Naive thymus-derived CD4-positive, alpha-beta T cell (primary cell): ENCODE measurements around the gene RNF146. TPM values are rescaled to one million over a fixed set of nuclear protein-coding genes. Genes with fewer than 3 reads are reported as not detected.

Experiments
- ATAC-seq: fragments of 150-1000 bp; cut with Tn5 transposase; 2 replicates; pipeline ENCODE4 v1.10.0; 2021; ENCODE audit warnings: mild to moderate bottlenecking, moderate library complexity
- CTCF ChIA-PET: fragments of 350-600 bp; sonication (Branson Sonifier 250); formaldehyde crosslinking; loops from one replicate; lab custom pipeline; 2021; ENCODE audit warnings: antibody characterized with exemption; lab: Charles Lee
- POLR2A ChIA-PET: fragments of 350-600 bp; sonication (Branson Sonifier 250); formaldehyde crosslinking; loops from one replicate; lab custom pipeline; 2021; ENCODE audit warnings: antibody characterized with exemption, inconsistent platforms; lab: Charles Lee
- DNase-seq, 9 donors: peaks; one replicate each; pipeline versions ENCODE4 v3.0.0 to v3.0.0-alpha.2; 2020 to 2022; ENCODE audit warnings: mixed read lengths in 1 of 9
- H3K27ac ChIP-seq: one replicate; pipeline ENCODE4 v1.7.0; 2013; ENCODE audit warnings: mild to moderate bottlenecking, low read depth, low read length, moderate library complexity
- H3K27me3 ChIP-seq, 2 donors: one replicate each; pipeline ENCODE4 v1.7.0; 2013; ENCODE audit warnings: low read length in 2 of 2, mild to moderate bottlenecking in 2 of 2, moderate library complexity in 2 of 2; ENCODE audit not compliant: control insufficient read depth in 2 of 2, insufficient read depth in 2 of 2
- H3K36me3 ChIP-seq, 3 experiments: 1 replicate in 2 of 3; 2 replicates in 1 of 3; pipeline ENCODE4 v1.7.0; 2013; ENCODE audit warnings: low read length in 3 of 3, mild to moderate bottlenecking in 3 of 3, moderate library complexity in 1 of 3; ENCODE audit not compliant: insufficient read depth in 3 of 3, control insufficient read depth in 2 of 3
- H3K4me1 ChIP-seq, 2 donors: one replicate each; pipeline ENCODE4 v1.7.0; 2013; ENCODE audit warnings: low read length in 2 of 2, mild to moderate bottlenecking in 2 of 2, moderate library complexity in 1 of 2; ENCODE audit not compliant: control insufficient read depth in 2 of 2, insufficient read depth in 2 of 2
- H3K4me3 ChIP-seq: 2 replicates; pipeline ENCODE4 v1.7.0; 2013; ENCODE audit warnings: mild to moderate bottlenecking, low read length
- H3K9me3 ChIP-seq, 3 experiments: 1 replicate in 2 of 3; 2 replicates in 1 of 3; pipeline ENCODE4 v1.7.0; 2013; ENCODE audit warnings: low read length in 3 of 3; ENCODE audit not compliant: control insufficient read depth in 2 of 3
- H3K27ac Mint-ChIP-seq, 9 donors: one replicate each; pipeline ENCODE4 v1.8.0; 2020 to 2022; ENCODE audit warnings: mixed read lengths in 9 of 9, mild to moderate bottlenecking in 8 of 9, moderate library complexity in 5 of 9, inconsistent platforms in 2 of 9
- H3K27me3 Mint-ChIP-seq, 5 donors: one replicate each; pipeline ENCODE4 v1.8.0; 2021 to 2022; ENCODE audit warnings: mixed read lengths in 5 of 5, mild to moderate bottlenecking in 1 of 5
- H3K36me3 Mint-ChIP-seq, 5 donors: one replicate each; pipeline ENCODE4 v1.8.0; 2020 to 2022; ENCODE audit warnings: mixed read lengths in 5 of 5, mild to moderate bottlenecking in 3 of 5, inconsistent platforms in 1 of 5
- H3K4me1 Mint-ChIP-seq, 7 donors: one replicate each; pipeline ENCODE4 v1.8.0; 2020 to 2022; ENCODE audit warnings: mixed read lengths in 7 of 7, mild to moderate bottlenecking in 3 of 7, inconsistent platforms in 1 of 7
- H3K4me3 Mint-ChIP-seq, 10 donors: one replicate each; pipeline ENCODE4 v1.8.0; 2020 to 2022; ENCODE audit warnings: mild to moderate bottlenecking in 10 of 10, mixed read lengths in 10 of 10, moderate library complexity in 6 of 10, inconsistent platforms in 2 of 10
- H3K9me3 Mint-ChIP-seq, 11 donors: one replicate each; pipeline ENCODE4 v1.8.0; 2020 to 2022; ENCODE audit warnings: mixed read lengths in 11 of 11, mild to moderate bottlenecking in 4 of 11, inconsistent platforms in 1 of 11, moderate library complexity in 1 of 11
- intact Hi-C, 2 donors: fragments of 100-400 bp; cut with micrococcal nuclease; formaldehyde crosslinking; loops; one replicate each; pipeline ENCODE4 v1.15.1; 2023
- polyA plus RNA-seq, 2 donors: library from polyadenylated mRNA; unstranded; fragments of 300-500 nt; fragmentation: Illumina TruSeq; gene quantifications; one replicate each; pipeline ENCODE4 v1.2.3, GENCODE V29; 2021
- total RNA-seq, 6 experiments: library from RNA in 5 of 6; stranded (reverse) in 5 of 6; gene quantifications; 1 replicate in 5 of 6; 2 replicates in 1 of 6; pipeline ENCODE4 v1.2.3 and lab custom pipeline; 2021 to 2026

RNF146 gene
- total and polyA plus RNA-seq, 7 experiments from 2014 or later: 8.1 to 38.1 (median 20.2) TPM

DNA sequence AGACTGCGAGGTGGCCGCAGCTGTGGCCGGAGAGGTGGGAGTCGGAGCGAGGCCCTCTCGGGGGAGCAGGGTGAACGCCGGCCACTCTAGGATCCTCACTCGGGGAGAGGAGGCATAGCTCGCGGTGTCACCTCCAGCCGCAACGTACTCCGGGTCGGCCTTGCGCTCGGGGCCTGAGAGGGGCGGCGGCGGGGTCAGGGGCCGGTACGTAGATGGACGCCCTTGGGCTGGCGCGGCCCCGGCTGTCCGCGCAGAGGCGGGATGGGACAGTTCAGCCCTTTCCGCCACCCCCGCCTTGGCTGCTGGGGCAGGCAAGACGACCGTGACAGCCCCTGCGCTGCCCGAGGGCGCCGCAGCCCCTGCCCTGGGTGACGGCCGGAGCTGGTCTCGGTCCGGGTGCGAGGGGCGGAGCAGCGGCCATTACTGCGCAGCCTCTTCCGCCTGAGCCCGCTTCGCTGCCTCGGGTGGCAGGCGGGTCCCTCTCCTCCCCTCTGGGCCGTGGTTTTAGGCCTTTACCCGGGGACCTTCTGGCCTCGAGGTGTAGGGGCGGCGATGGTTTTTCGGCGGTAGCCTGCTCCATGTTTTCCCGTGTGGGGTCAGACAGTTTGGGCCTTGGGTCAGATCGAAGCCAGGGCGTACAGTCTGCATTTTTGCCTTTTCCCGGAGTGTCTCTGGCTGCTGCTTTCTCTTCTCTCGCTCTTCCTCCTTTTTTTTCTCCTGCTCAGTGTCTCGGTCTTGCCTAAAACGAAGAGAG is 405 bp downstream of the RNF146 start:
- H3K27me3 ChIP-seq: no peaks in the 10 kb centered on the region
- intact Hi-C loops: loop anchor here (1.0 to 10.0 kb wide), 18 partner anchors 9 to 1965 kb away; partner anchors contain the start of genes ECHDC1 (in 2 of the 2), TRMT11 (in 2 of the 2), CENPW (in 1 of the 2) and HDDC2 (in 1 of the 2)
- H3K4me1 ChIP-seq: peaks cover 12 to 15% of the 10 kb centered on the region in 2 donors
- H3K27ac Mint-ChIP-seq: peak overlapping the region; percentile 91 to 100 (median 97)
- POLR2A ChIA-PET: interaction anchor here (0.5 to 1.5 kb wide), 11 partner anchors 9 to 1479 kb away, joined by 3 to 5 read pairs (median 3); no protein-coding TSS in a partner anchor
- H3K4me3 ChIP-seq: peak overlapping the region; percentile 96
- peaks cover 0 to 1% (median 0%) of the 10 kb centered on the region in 11 donors for H3K9me3 Mint-ChIP-seq
- peak overlapping the region; percentile 95 for H3K27ac ChIP-seq
- CTCF ChIA-PET: interaction anchor here (0.7 to 1.8 kb wide), 10 partner anchors 9 to 76 kb away, joined by 3 to 8 read pairs (median 4); no protein-coding TSS in a partner anchor
- H3K36me3 Mint-ChIP-seq: peaks cover 0 to 8% (median 7%) of the 10 kb centered on the region in 5 donors
- peaks cover 0 to 7% (median 0%) of the 10 kb centered on the region in 3 experiments for H3K36me3 ChIP-seq
- DNase-seq: peak in 8 of 9 donors; percentile 31 to 70 (median 46)
- peaks cover 30 to 57% (median 46%) of the 10 kb centered on the region in 7 donors for H3K4me1 Mint-ChIP-seq
- ATAC-seq: peak; percentile 70
- H3K27me3 Mint-ChIP-seq: peaks cover 0 to 18% (median 0%) of the 10 kb centered on the region in 5 donors
- H3K9me3 ChIP-seq: no peaks in the 10 kb centered on the region
- H3K4me3 Mint-ChIP-seq: peak overlapping the region; percentile 92 to 100 (median 96)

DNA sequence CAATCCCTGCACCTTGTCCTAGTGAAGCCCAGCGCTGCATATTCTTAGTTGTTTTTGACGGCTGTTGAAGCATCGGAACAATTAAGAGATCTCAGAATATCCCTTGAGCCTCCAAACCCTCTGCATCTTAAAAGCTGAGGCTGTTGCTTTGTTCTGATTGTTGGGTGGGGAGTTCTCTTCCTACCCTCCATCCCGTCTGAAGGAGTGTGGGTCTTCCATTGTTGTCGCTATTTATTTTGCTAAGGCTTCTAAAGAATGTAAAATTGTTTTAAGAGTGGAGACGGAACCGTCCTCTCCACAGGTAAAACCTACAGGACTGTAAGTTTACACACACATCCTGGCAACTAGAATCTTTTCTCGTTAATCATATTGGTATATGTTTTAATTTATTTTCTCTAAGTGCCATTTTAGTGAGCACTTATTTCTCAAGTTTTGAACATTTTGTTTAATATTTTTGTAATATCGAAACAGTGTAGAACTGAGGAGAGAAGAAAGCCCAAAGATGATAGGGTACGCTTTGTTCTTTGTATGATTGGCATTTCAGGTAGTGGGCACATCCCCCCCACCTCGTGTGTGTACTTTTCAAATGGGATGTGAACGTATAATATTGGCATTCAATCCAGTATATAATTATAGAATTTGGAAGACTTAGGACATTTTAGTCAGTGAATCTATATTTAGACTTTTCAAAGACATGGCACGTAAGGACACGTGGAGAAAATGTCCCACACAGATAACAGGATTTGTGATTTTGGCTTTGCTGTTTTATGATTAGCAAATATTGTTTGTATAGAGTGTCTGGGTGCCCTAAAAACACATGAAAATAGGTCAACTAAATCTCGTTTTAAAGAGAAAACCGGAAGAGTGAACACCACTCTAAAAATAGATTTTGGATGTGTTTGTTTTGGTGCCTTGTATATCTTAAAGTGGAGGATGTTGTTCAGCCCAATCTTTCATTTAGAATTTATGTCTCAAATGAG is 1.3 kb downstream of the RNF146 start:
- CTCF ChIA-PET: interaction anchor here (0.7 to 1.2 kb wide), 2 partner anchors 11 to 12 kb away, joined by 3 read pairs; no protein-coding TSS in a partner anchor
- no peaks in the 10 kb centered on the region for H3K27me3 ChIP-seq
- Mint-ChIP-seq H3K27ac (peak overlapping the region; percentile 91 to 100 (median 96)), H3K4me1 (peaks cover 32 to 65% (median 53%) of the 10 kb centered on the region in 7 donors), H3K4me3 (peak overlapping the region; percentile 92 to 100 (median 96)), H3K9me3 (peaks cover 0 to 1% (median 0%) of the 10 kb centered on the region in 11 donors), H3K36me3 (peaks cover 0 to 12% (median 7%) of the 10 kb centered on the region in 5 donors), H3K27me3 (peaks cover 0 to 14% (median 0%) of the 10 kb centered on the region in 5 donors)
- DNase-seq (peak in 1 of 9 donors; percentile 6), ATAC-seq (no peak)
- POLR2A ChIA-PET: interaction anchor here (1.4 kb wide), 1 partner anchor 76 kb away, joined by 4 read pairs; no protein-coding TSS in a partner anchor
- H3K4me1 ChIP-seq: peaks cover 12 to 15% of the 10 kb centered on the region in 2 donors
- H3K4me3 ChIP-seq: peak overlapping the region; percentile 96
- intact Hi-C loops: loop anchor here (1.0 to 10.0 kb wide), 13 partner anchors 8 to 1966 kb away; partner anchors contain the start of genes TRMT11 (in 2 of the 2), ECHDC1 (in 1 of the 2), HDDC2 (in 1 of the 2) and HEY2 (in 1 of the 2)
- no peaks in the 10 kb centered on the region for H3K9me3 ChIP-seq
- peak overlapping the region; percentile 95 for H3K27ac ChIP-seq
- H3K36me3 ChIP-seq: peaks cover 0 to 7% (median 0%) of the 10 kb centered on the region in 3 experiments

DNA sequence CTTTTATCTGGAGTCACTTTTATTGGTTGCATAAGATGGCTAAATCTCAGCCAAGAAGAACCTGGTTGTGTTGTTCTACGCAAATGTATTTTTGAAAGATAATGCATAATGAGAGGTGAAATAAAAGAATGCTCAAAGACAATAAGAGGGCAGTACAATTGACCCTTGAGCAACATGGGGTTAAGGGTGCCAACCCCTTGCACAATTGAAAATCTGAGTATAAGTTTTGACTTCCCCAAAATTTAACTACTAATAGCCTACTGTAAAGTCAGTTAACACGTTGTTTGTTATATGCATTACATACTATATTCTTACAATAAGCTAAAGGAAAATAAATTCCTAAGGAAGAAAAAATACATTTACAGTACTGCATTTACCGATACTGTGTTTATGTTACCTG is 5.9 kb downstream of the RNF146 start:
- Histone ChIP-seq H3K27ac (no peak overlapping the region), H3K4me1 (peaks cover 12 to 15% of the 10 kb centered on the region in 2 donors), H3K36me3 (no peaks in the 10 kb centered on the region), H3K27me3 (no peaks in the 10 kb centered on the region), H3K9me3 (no peaks in the 10 kb centered on the region), H3K4me3 (no peak overlapping the region)
- Mint-ChIP-seq H3K27me3 (no peaks in the 10 kb centered on the region), H3K9me3 (no peaks in the 10 kb centered on the region), H3K4me3 (no peak overlapping the region), H3K27ac (no peak overlapping the region), H3K4me1 (peaks cover 23 to 66% (median 59%) of the 10 kb centered on the region in 7 donors), H3K36me3 (peaks cover 0 to 13% (median 3%) of the 10 kb centered on the region in 5 donors)
- ChIA-PET CTCF (no interaction called here), POLR2A (no interaction called here)
- no peak for DNase-seq
- intact Hi-C loops: loop anchor here in 1 of 2 donors (1.0 kb wide), 1 partner anchor 8 kb away; no protein-coding TSS in a partner anchor
- ATAC-seq: peak; percentile 40

DNA sequence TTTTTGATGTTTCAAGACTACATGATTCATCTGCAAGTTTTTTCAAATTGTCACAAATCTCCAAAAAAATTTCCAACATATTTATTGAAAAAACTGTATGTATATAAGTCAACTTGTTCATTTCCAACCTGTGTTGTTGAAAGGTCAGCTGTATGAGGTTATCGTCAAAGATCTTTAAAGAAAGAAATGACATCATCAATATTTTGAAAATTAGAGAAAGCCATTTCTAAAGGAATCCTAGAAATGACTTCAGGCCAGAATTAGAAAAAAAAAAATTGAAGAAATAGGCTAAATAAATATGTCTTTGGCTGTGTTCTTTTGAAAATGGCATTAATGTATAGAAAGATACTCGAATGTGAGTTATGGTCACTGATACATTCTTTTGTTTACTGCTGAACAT is 6.8 kb downstream of the RNF146 start:
- Mint-ChIP-seq H3K36me3 (peaks cover 0 to 12% (median 3%) of the 10 kb centered on the region in 5 donors), H3K27me3 (no peaks in the 10 kb centered on the region)

DNA sequence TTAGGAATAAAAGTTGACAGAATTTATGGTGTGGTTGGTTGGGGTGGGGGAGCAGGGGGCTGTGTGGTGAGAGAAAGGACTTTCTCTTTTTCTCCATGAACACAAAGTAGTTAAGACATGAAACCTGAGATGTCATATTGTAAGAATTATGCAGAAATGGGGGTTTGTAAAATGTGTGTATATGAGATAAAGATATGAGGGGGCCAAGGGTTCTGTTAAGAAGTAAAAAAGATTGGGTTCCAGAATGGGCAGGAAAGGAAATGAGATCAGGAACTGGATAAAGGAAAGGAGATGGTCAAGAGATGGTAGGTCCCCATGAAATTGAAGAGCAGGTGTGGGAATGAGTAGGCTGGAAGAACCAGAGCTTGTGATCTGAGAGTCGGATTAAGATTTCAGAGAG is 9.7 kb downstream of the RNF146 start:
- POLR2A ChIA-PET: interaction anchor here (1.3 to 1.6 kb wide), 2 partner anchors 10 to 13 kb away, joined by 3 to 5 read pairs; partner anchors contain the start of gene RNF146
- Histone ChIP-seq H3K27ac (no peak overlapping the region), H3K36me3 (no peaks in the 10 kb centered on the region), H3K27me3 (no peaks in the 10 kb centered on the region), H3K4me3 (no peak overlapping the region), H3K4me1 (no peaks in the 10 kb centered on the region), H3K9me3 (no peaks in the 10 kb centered on the region)
- H3K4me3 Mint-ChIP-seq: no peak overlapping the region
- DNase-seq (no peak), ATAC-seq (no peak)
- peaks cover 0 to 41% (median 35%) of the 10 kb centered on the region in 7 donors for H3K4me1 Mint-ChIP-seq
- peaks cover 0 to 10% (median 2%) of the 10 kb centered on the region in 5 donors for H3K36me3 Mint-ChIP-seq
- no peak overlapping the region for H3K27ac Mint-ChIP-seq
- no peaks in the 10 kb centered on the region for H3K27me3 Mint-ChIP-seq
- intact Hi-C loops: loop anchor here in 1 of 2 donors (1.0 kb wide), 1 partner anchor 9 kb away; no protein-coding TSS in a partner anchor
- no peaks in the 10 kb centered on the region for H3K9me3 Mint-ChIP-seq
- CTCF ChIA-PET: interaction anchor here (1.2 to 1.5 kb wide), 3 partner anchors 10 to 24 kb away, joined by 3 to 6 read pairs (median 3); partner anchors contain the start of gene RNF146

More for the DNA sequence above, 6.8 kb downstream of the RNF146 start:
- Histone ChIP-seq H3K36me3 (no peaks in the 10 kb centered on the region), H3K9me3 (no peaks in the 10 kb centered on the region), H3K4me1 (peaks cover 6 to 9% of the 10 kb centered on the region in 2 donors), H3K27me3 (no peaks in the 10 kb centered on the region), H3K4me3 (no peak overlapping the region), H3K27ac (no peak overlapping the region)
- Mint-ChIP-seq H3K4me3 (no peak overlapping the region), H3K27ac (no peak overlapping the region), H3K9me3 (no peaks in the 10 kb centered on the region), H3K4me1 (peaks cover 14 to 58% (median 51%) of the 10 kb centered on the region in 7 donors)
- no peak for ATAC-seq
- POLR2A ChIA-PET: no interaction called here
- no peak for DNase-seq
- intact Hi-C loops: no loop called here
- CTCF ChIA-PET: no interaction called here
